NCI-H1417 treated with DMSO at 0.1 percent for 48 hours (cell line): ENCODE data around the gene MMS19.

Experiments
- DNase-seq: peaks from one replicate; lab custom pipeline; 2025; lab: John Stamatoyannopoulos, UW

The MMS19 gene

DNA sequence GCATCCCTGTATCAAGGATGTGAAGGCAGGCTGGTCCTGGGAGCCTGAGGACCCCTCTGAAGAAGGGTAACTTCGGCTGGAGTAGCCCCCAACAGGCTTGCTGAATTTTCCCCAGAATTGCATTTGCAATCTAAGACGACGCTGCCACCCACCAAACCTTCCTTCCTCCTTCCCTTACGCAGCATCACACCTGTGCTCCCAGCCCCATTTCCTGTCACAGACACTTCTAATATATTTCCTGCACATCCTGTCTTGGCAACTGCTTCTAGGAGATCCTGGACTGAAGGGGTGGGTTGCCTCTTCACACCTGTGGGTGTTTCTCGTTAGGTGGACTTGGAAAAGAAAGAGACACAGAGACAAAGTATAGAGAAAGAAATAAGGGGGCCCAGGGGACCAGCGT lies 81.7 kb downstream of the MMS19 start:
- no peak for DNase-seq

DNA sequence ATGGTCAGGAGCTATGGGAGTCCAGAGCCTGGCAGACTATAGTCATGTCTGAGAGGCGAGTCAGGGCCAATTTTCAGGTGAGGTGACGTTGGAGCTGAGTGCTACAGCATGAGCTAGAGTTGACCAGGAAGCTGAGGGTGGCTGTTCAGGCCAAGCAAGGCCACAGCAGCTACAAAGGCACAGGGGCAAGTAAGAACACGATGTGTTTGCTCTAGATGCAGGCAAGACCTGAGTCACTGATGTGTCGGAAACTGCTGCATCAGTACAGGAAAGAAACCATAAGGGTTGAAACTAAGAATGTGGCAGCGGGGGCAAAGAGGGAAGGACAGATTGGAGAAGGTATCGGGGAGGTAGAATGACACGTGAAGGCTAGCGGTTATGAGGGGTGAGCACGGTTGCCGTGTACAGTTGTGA lies 85.3 kb downstream of the MMS19 start:
- no peak for DNase-seq

DNA sequence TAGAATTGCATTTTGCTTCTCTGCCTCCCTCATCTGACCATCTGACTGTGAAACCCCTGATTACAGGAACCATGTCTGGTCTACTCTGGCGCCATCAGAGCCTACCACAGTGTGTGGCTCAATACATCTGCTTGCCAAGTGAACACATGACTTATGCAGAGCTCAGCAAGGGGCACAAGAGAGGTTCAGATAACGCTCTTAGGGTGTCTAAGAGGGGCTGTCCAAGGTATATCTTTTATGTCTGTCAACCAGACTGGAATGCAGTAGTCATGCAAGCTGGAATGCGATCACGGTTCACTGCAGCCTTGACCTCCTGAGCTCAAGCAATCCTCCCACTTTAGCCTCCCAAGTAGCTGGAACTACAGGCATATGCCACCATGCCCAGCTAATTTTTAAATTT lies 86.8 kb downstream of the MMS19 start:
- no peak for DNase-seq

DNA sequence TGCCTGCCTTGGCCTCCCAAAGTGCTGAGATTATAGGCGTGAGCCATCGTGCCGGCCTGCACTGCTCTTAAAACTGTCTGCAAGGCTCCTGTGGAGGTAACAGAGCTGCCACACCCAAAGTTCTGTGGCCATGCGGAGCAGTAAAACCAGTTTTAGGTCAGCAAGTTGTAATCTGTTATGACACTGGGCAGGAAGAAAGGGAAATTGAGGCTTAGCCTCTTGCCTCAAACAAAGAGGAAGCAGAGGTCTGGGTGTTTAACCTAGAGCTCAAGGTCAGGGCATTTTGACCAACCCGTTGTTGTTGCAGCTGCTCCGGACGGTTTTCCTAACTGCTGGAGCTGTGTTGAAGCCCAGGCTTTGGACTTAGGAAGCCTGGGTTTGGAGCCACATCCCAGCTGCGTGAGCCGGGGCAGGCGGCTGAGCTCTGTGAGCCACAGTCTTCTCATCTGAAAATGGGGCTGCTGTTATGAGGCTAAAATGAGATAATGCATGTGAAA lies 89.7 kb downstream of the MMS19 start:
- DNase-seq, result no peak
